HEK293T (cell line): Measurements from ENCODE around the gene KLHL10.
"Not testable (repeated sequence)": the region's sequence is repeated elsewhere in the genome, so short reads cannot be mapped to it uniquely, and the experiment has no call there.

Source experiments
- BHLHE40 ChIP-seq: fragments of 450-650 bp; IDR thresholded peaks from 2 replicates; pipeline ENCODE4 v1.6.1; 2016; ENCODE audit warnings: mild to moderate bottlenecking, moderate library complexity, borderline replicate concordance
- CTBP1 ChIP-seq: fragments of 450-650 bp; IDR thresholded peaks from 2 replicates; pipeline ENCODE4 v1.6.1; 2016; ENCODE audit warnings: borderline replicate concordance
- FOXK2 ChIP-seq: fragments of 450-650 bp; IDR thresholded peaks from 2 replicates; pipeline ENCODE4 v1.6.1; 2016; ENCODE audit warnings: mild to moderate bottlenecking
- FOXM1 ChIP-seq: fragments of 450-650 bp; IDR thresholded peaks from 2 replicates; pipeline ENCODE4 v1.6.1; 2017; ENCODE audit warnings: mild to moderate bottlenecking, borderline replicate concordance
- HDGF ChIP-seq: fragments of 450-650 bp; IDR thresholded peaks from 2 replicates; pipeline ENCODE4 v1.6.1; 2017; ENCODE audit warnings: antibody characterized with exemption, borderline replicate concordance
- L3MBTL2 ChIP-seq: fragments of 450-650 bp; conservative IDR thresholded peaks from 2 replicates; pipeline ENCODE4 v1.6.1; 2016; ENCODE audit warnings: mild to moderate bottlenecking
- LEF1 ChIP-seq: fragments of 450-650 bp; IDR thresholded peaks from 2 replicates; pipeline ENCODE4 v1.6.1; 2017; ENCODE audit warnings: mild to moderate bottlenecking, borderline replicate concordance
- SP1 ChIP-seq: fragments of 450-650 bp; IDR thresholded peaks from 2 replicates; pipeline ENCODE4 v1.6.1; 2017
- SUZ12 ChIP-seq: fragments of 450-650 bp; IDR thresholded peaks from 2 replicates; pipeline ENCODE4 v1.6.1; 2016; ENCODE audit warnings: mild to moderate bottlenecking
- TARDBP ChIP-seq: fragments of 450-650 bp; IDR thresholded peaks from 2 replicates; pipeline ENCODE4 v1.6.1; 2016
- TF ChIP-seq, protein P1 (sequence below): fragments of 450-650 bp; IDR thresholded peaks from 2 replicates; pipeline ENCODE4 v1.6.1; 2016

DNA sequence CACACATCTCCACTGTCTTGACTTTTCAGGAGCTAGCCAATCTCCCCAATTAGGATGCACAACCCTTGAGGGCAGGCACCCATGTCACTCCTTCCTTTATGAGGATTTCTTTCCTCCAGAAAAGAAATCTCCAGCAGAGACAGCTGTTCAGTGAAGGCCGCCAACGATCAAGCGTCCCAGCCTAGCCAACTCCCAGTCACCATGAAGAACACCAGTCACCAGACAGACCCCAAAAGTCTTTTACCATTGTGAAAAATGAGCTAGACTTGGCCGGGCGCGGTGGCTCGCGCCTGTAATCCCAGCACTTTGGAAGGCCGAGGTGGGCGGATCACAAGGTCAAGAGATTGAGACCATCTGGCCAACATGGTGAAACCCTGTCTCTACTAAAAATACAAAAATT lies 7.7 kb upstream of the KLHL10 start:
- TF ChIP-seq SP1, LEF1, HDGF, TARDBP, FOXK2, CTBP1, SUZ12, BHLHE40, FOXM1, L3MBTL2: not testable (repeated sequence)
- TF ChIP-seq, protein P1, sequence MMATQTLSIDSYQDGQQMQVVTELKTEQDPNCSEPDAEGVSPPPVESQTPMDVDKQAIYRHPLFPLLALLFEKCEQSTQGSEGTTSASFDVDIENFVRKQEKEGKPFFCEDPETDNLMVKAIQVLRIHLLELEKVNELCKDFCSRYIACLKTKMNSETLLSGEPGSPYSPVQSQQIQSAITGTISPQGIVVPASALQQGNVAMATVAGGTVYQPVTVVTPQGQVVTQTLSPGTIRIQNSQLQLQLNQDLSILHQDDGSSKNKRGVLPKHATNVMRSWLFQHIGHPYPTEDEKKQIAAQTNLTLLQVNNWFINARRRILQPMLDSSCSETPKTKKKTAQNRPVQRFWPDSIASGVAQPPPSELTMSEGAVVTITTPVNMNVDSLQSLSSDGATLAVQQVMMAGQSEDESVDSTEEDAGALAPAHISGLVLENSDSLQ: not testable (repeated sequence)
